NCI-H128 (cell line): Measurements from ENCODE around the gene USP17L21.
"Not testable (repeated sequence)": the region's sequence is repeated elsewhere in the genome, so short reads cannot be mapped to it uniquely, and the experiment has no call there.

Experiments
- DNase-seq: peaks from one replicate; lab custom pipeline; 2025; ENCODE audit not compliant: unreplicated experiment; lab: John Stamatoyannopoulos, UW

Gene USP17L21, protein sequence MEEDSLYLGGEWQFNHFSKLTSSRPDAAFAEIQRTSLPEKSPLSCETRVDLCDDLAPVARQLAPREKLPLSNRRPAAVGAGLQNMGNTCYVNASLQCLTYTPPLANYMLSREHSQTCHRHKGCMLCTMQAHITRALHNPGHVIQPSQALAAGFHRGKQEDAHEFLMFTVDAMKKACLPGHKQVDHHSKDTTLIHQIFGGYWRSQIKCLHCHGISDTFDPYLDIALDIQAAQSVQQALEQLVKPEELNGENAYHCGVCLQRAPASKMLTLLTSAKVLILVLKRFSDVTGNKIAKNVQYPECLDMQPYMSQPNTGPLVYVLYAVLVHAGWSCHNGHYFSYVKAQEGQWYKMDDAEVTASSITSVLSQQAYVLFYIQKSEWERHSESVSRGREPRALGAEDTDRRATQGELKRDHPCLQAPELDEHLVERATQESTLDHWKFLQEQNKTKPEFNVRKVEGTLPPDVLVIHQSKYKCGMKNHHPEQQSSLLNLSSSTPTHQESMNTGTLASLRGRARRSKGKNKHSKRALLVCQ

DNA sequence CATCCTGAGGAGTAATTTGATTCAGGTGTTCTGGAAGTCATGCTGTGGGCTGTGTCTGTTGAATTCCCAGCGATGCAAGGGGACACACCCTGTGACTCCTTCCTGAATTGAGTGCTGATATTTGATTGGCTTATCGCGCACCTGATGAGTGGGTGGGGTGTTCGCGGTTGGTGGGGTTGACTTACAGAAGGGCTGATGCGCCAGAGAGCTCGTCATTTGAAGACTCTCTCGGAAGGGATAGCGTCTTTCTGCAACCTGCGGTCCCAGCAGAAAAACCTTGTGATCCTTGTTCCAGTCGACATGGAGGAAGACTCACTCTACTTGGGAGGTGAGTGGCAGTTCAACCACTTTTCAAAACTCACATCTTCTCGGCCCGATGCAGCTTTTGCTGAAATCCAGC is at the start of gene USP17L21:
Gene USP17L21, plus strand, starts transcription at position 301 of the 400 bp plus-strand sequence. Its CDS starts 0 bp downstream, at position 301.
- not testable (repeated sequence) for DNase-seq

DNA sequence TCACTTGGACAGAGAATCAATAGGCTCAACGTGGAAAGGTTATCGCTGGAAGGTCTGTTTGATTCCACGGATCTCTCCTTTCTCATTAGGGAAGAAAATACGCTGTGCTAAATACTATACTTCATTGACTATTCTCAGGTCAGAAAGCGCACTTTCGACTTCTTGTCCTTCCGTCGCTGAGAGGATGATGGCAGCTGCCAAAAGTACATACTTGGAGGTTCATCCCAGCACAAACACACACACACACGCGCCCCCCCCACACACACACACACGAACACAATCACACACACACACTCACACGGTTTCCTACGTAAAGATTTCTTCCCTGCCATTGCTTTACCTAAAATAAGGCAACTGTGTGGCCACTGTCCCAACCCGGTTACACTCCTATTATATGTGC is 48.0 kb upstream of the USP17L21 start:
- DNase-seq: not testable (repeated sequence)

DNA sequence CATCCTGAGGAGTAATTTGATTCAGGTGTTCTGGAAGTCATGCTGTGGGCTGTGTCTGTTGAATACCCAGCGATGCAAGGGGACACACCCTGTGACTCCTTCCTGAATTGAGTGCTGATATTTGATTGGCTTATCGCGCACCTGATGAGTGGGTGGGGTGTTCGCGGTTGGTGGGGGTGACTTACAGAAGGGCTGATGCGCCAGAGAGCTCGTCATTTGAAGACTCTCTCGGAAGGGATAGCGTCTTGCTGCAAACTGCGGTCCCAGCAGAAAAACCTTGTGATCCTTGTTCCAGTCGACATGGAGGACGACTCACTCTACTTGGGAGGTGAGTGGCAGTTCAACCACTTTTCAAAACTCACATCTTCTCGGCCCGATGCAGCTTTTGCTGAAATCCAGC is 47.6 kb upstream of the USP17L21 start, which contains the start of gene USP17L11:
Gene USP17L11, plus strand, starts transcription at position 301 of the 400 bp plus-strand sequence. Its CDS starts 0 bp downstream, at position 301.
- not testable (repeated sequence) for DNase-seq

DNA sequence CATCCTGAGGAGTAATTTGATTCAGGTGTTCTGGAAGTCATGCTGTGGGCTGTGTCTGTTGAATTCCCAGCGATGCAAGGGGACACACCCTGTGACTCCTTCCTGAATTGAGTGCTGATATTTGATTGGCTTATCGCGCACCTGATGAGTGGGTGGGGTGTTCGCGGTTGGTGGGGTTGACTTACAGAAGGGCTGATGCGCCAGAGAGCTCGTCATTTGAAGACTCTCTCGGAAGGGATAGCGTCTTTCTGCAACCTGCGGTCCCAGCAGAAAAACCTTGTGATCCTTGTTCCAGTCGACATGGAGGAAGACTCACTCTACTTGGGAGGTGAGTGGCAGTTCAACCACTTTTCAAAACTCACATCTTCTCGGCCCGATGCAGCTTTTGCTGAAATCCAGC is 42.8 kb upstream of the USP17L21 start, which contains the start of gene USP17L12:
Gene USP17L12, plus strand, starts transcription at position 301 of the 400 bp plus-strand sequence. Its CDS starts 0 bp downstream, at position 301.
- DNase-seq: not testable (repeated sequence)

DNA sequence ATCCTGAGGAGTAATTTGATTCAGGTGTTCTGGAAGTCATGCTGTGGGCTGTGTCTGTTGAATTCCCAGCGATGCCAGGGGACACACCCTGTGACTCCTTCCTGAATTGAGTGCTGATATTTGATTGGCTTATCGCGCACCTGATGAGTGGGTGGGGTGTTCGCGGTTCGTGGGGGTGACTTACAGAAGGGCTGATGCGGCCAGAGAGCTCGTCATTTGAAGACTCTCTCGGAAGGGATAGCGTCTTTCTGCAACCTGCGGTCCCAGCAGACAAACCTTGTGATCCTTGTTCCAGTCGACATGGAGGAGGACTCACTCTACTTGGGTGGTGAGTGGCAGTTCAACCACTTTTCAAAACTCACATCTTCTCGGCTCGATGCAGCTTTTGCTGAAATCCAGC is 38.1 kb upstream of the USP17L21 start, which contains the start of gene USP17L13:
Gene USP17L13, plus strand, starts transcription at position 301 of the 400 bp plus-strand sequence. Its CDS starts 0 bp downstream, at position 301.
- not testable (repeated sequence) for DNase-seq

DNA sequence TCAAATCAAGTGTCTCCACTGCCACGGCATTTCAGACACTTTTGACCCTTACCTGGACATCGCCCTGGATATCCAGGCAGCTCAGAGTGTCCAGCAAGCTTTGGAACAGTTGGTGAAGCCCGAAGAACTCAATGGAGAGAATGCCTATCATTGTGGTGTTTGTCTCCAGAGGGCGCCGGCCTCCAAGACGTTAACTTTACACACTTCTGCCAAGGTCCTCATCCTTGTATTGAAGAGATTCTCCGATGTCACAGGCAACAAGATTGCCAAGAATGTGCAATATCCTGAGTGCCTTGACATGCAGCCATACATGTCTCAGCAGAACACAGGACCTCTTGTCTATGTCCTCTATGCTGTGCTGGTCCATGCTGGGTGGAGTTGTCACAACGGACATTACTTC is 32.4 kb upstream of the USP17L21 start:
- DNase-seq: not testable (repeated sequence)

DNA sequence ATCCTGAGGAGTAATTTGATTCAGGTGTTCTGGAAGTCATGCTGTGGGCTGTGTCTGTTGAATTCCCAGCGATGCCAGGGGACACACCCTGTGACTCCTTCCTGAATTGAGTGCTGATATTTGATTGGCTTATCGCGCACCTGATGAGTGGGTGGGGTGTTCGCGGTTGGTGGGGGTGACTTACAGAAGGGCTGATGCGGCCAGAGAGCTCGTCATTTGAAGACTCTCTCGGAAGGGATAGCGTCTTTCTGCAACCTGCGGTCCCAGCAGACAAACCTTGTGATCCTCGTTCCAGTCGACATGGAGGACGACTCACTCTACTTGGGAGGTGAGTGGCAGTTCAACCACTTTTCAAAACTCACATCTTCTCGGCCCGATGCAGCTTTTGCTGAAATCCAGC is 28.6 kb upstream of the USP17L21 start, which contains the start of gene USP17L15:
Gene USP17L15, plus strand, starts transcription at position 301 of the 400 bp plus-strand sequence. Its CDS starts 0 bp downstream, at position 301.
- not testable (repeated sequence) for DNase-seq

DNA sequence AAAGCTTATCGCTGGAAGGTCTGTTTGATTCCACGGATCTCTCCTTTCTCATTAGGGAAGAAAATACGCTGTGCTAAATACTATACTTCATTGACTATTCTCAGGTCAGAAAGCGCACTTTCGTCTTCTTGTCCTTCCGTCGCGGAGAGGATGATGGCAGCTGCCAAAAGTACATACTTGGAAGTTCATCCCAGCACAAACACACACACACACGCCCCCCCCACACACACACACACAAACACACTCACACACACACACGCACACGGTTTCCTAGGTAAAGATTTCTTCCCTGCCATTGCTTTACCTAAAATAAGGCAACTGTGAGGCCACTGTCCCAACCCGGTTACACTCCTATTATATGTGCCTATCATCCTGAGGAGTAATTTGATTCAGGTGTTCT is 24.2 kb upstream of the USP17L21 start:
- not testable (repeated sequence) for DNase-seq

DNA sequence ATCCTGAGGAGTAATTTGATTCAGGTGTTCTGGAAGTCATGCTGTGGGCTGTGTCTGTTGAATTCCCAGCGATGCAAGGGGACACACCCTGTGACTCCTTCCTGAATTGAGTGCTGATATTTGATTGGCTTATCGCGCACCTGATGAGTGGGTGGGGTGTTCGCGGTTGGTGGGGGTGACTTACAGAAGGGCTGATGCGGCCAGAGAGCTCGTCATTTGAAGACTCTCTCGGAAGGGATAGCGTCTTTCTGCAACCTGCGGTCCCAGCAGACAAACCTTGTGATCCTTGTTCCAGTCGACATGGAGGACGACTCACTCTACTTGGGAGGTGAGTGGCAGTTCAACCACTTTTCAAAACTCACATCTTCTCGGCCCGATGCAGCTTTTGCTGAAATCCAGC is 19.1 kb upstream of the USP17L21 start, which contains the start of gene USP17L17:
Gene USP17L17, plus strand, starts transcription at position 301 of the 400 bp plus-strand sequence. Its CDS starts 0 bp downstream, at position 301.
- not testable (repeated sequence) for DNase-seq

DNA sequence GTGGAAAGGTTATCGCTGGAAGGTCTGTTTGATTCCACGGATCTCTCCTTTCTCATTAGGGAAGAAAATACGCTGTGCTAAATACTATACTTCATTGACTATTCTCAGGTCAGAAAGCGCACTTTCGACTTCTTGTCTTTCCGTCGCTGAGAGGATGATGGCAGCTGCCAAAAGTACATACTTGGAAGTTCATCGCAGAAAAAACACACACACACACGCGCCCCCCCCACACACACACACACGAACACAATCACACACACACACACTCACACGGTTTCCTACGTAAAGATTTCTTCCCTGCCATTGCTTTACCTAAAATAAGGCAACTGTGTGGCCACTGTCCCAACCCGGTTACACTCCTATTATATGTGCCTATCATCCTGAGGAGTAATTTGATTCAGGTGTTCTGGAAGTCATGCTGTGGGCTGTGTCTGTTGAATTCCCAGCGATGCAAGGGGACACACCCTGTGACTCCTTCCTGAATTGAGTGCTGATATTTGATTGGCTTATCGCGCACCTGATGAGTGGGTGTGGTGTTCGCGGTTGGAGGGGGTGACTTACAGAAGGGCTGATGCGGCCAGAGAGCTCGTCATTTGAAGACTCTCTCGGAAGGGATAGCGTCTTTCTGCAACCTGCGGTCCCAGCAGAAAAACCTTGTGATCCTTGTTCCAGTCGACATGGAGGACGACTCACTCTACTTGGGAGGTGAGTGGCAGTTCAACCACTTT is 14.6 kb upstream of the USP17L21 start, which contains the start of gene USP17L18:
Gene USP17L18, plus strand, starts transcription at position 678 of the 728 bp plus-strand sequence. Its CDS starts 0 bp downstream, at position 678.
- DNase-seq: not testable (repeated sequence)

DNA sequence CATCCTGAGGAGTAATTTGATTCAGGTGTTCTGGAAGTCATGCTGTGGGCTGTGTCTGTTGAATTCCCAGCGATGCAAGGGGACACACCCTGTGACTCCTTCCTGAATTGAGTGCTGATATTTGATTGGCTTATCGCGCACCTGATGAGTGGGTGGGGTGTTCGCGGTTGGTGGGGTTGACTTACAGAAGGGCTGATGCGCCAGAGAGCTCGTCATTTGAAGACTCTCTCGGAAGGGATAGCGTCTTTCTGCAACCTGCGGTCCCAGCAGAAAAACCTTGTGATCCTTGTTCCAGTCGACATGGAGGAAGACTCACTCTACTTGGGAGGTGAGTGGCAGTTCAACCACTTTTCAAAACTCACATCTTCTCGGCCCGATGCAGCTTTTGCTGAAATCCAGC is 9.6 kb upstream of the USP17L21 start, which contains the start of gene USP17L19:
Gene USP17L19, plus strand, starts transcription at position 301 of the 400 bp plus-strand sequence. Its CDS starts 0 bp downstream, at position 301.
- DNase-seq: not testable (repeated sequence)

DNA sequence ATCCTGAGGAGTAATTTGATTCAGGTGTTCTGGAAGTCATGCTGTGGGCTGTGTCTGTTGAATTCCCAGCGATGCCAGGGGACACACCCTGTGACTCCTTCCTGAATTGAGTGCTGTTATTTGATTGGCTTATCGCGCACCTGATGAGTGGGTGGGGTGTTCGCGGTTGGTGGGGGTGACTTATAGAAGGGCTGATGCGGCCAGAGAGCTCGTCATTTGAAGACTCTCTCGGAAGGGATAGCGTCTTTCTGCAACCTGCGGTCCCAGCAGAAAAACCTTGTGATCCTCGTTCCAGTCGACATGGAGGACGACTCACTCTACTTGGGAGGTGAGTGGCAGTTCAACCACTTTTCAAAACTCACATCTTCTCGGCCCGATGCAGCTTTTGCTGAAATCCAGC is 4.8 kb upstream of the USP17L21 start, which contains the start of gene USP17L20:
Gene USP17L20, plus strand, starts transcription at position 301 of the 400 bp plus-strand sequence. Its CDS starts 0 bp downstream, at position 301.
- DNase-seq: not testable (repeated sequence)

DNA sequence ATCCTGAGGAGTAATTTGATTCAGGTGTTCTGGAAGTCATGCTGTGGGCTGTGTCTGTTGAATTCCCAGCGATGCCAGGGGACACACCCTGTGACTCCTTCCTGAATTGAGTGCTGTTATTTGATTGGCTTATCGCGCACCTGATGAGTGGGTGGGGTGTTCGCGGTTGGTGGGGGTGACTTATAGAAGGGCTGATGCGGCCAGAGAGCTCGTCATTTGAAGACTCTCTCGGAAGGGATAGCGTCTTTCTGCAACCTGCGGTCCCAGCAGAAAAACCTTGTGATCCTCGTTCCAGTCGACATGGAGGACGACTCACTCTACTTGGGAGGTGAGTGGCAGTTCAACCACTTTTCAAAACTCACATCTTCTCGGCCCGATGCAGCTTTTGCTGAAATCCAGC is 4.6 kb downstream of the USP17L21 start, which contains the start of gene USP17L22:
Gene USP17L22, plus strand, starts transcription at position 301 of the 400 bp plus-strand sequence. Its CDS starts 0 bp downstream, at position 301.
- not testable (repeated sequence) for DNase-seq

DNA sequence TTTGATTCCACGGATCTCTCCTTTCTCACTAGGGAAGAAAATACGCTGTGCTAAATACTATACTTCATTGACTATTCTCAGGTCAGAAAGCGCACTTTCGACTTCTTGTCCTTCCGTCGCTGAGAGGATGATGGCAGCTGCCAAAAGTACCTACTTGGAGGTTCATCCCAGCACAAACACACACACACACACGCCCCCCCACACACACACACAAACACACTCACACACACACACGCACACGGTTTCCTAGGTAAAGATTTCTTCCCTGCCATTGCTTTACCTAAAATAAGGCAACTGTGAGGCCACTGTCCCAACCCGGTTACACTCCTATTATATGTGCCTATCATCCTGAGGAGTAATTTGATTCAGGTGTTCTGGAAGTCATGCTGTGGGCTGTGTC is 9.0 kb downstream of the USP17L21 start:
- not testable (repeated sequence) for DNase-seq
